ENCODE measurements around the gene SSBP3.

SSBP3 gene

GRCh38 chr1:54302951-54303843 is 103.0 kb downstream of the SSBP3 start:
- no peak for FAIRE-seq

GRCh38 chr1:54302549-54302948 is 103.6 kb downstream of the SSBP3 start:
- FAIRE-seq: no peak

GRCh38 chr1:54301497-54301896 is 104.7 kb downstream of the SSBP3 start:
- no peak for FAIRE-seq

- no peak for FAIRE-seq
Measured at GRCh38 chr1:54300401-54300800, 105.8 kb downstream of the SSBP3 start.

- no peak for FAIRE-seq
Measured at GRCh38 chr1:54299037-54299436, 107.2 kb downstream of the SSBP3 start.

- FAIRE-seq: no peak
Measured at GRCh38 chr1:54298284-54299033, 107.7 kb downstream of the SSBP3 start.

GRCh38 chr1:54297596-54298283 is 108.5 kb downstream of the SSBP3 start:
- FAIRE-seq: no peak

GRCh38 chr1:54296666-54297065 is 109.5 kb downstream of the SSBP3 start:
- FAIRE-seq: no peak

- no peak for FAIRE-seq
Measured at GRCh38 chr1:54294887-54295286, 111.3 kb downstream of the SSBP3 start.

- no peak for FAIRE-seq
Measured at GRCh38 chr1:54292002-54292911, 113.9 kb downstream of the SSBP3 start.

GRCh38 chr1:54291276-54292001 is 114.8 kb downstream of the SSBP3 start:
- FAIRE-seq: no peak

GRCh38 chr1:54290506-54291184 is 115.5 kb downstream of the SSBP3 start:
- FAIRE-seq: no peak

- no peak for FAIRE-seq
Measured at GRCh38 chr1:54289712-54290233, 116.4 kb downstream of the SSBP3 start.

- FAIRE-seq: no peak
Measured at GRCh38 chr1:54287801-54288211, 118.4 kb downstream of the SSBP3 start.

GRCh38 chr1:54287176-54287650 is 119.0 kb downstream of the SSBP3 start:
- FAIRE-seq: no peak

- FAIRE-seq: no peak
Measured at GRCh38 chr1:54285815-54286345, 120.3 kb downstream of the SSBP3 start.

- FAIRE-seq: no peak
Measured at GRCh38 chr1:54284781-54285529, 121.2 kb downstream of the SSBP3 start.

GRCh38 chr1:54283635-54284385 is 122.4 kb downstream of the SSBP3 start:
- no peak for FAIRE-seq
